Pancreas (tissue), 10 donors: ENCODE results near the gene POLR3B. TPM values are rescaled to one million over a fixed set of nuclear protein-coding genes. Genes with fewer than 3 reads are reported as not detected.

ENCODE experiments used
- ATAC-seq, 4 donors: fragments of 200-7000 bp; cut with Tn5 transposase; one replicate each; pipeline versions ENCODE4 v1.8.0 to v1.9.1; 2020; ENCODE audit warnings: mild to moderate bottlenecking in 4 of 4, moderate library complexity in 4 of 4
- DNase-seq, 6 donors: peaks; one replicate each; pipeline ENCODE4 v3.0.0-alpha.2; 2020
- FAIRE-seq: peaks from 2 replicates; lab custom pipeline; 2012; peaks lifted over from hg19 to GRCh38; lab: Jason Lieb, UNC
- H3K27ac ChIP-seq, 4 donors: fragments of 200-600 bp; sonication (generic); 1 replicate in 3 of 4; 2 replicates in 1 of 4; pipeline versions ENCODE4 v1.5.0 to v1.8.0; 2020
- H3K27me3 ChIP-seq, 4 donors: fragments of 200-600 bp; one replicate each; pipeline ENCODE4 v1.8.0; 2021
- H3K36me3 ChIP-seq, 3 donors: fragments of 200-600 bp; sonication (generic) in 1 of 3; one replicate each; pipeline versions ENCODE4 v1.5.0 to v1.8.0; 2020 to 2021
- H3K4me1 ChIP-seq, 3 donors: fragments of 200-600 bp; one replicate each; pipeline ENCODE4 v1.8.0; 2021
- H3K4me3 ChIP-seq, 4 donors: fragments of 200-600 bp; sonication (generic) in 2 of 4; one replicate each; pipeline versions ENCODE4 v1.5.0 to v1.8.0; 2020 to 2021
- H3K9me3 ChIP-seq, 4 donors: fragments of 200-600 bp; one replicate each; pipeline ENCODE4 v1.8.0; 2021
- WGBS, 2 donors: extraction: QIAGEN DNeasy Blood & Tissue Kit; methylation state at CpG; one replicate each; pipeline ENCODE4 v1.1.7; 2013; 5-methylcytosine and 5-hydroxymethylcytosine counted together
- intact Hi-C, 3 donors: fragments of 100-400 bp; cut with DNase I; formaldehyde crosslinking; loops; one replicate each; pipeline versions ENCODE4 v1.11.1 to v1.14.2; 2022
- polyA plus RNA-seq, 2 donors: library from polyadenylated mRNA; stranded (reverse); fragments of 200-250 nt; gene quantifications; one replicate each; pipeline ENCODE4 v1.2.3, GENCODE V29; 2013
- total RNA-seq, 6 donors: library from RNA; stranded (reverse); fragmentation: NEBNext Ultra II Directional in 4 of 6; extraction: Animal tissue kit (Norgen Biotek cat#: 25700) in 4 of 6; gene quantifications; one replicate each; pipeline versions ENCODE4 v1.2.1 to v1.2.4, GENCODE V29; 2021 to 2023
- TF ChIP-seq, protein P1 (sequence below), 4 donors: fragments of 200-600 bp; sonication (generic) in 3 of 4; IDR thresholded peaks; one replicate each; pipeline versions ENCODE4 v1.5.0 to v1.8.0; 2021; ENCODE audit warnings: antibody characterized with exemption in 4 of 4
- donor health status: healthy with polysubstance abuse.
- donor health status: DM: no; HTN: no; CAD: no; lungs with moderate emphysema.
- donor health status: DM: no; HTN: no; CAD: no.
- donor health status: control.
- donor health status: control.
- donor health status: Bipolar disorder and iron deficiency.
- donor health status: DM: yes; HTN: yes; CAD: no.
- donor health status: DM: no; HTN: no; CAD: no.
- donor health status: DM: no; HTN: no; CAD: no.
- donor health status: DM: yes; HTN: yes; CAD: no.

POLR3B gene
- total RNA-seq (1 to 10 TPM; 4.0 to 7.9 (median 5.9) TPM), polyA plus RNA-seq (1 to 10 TPM; 1.9 to 3.1 TPM)

DNA sequence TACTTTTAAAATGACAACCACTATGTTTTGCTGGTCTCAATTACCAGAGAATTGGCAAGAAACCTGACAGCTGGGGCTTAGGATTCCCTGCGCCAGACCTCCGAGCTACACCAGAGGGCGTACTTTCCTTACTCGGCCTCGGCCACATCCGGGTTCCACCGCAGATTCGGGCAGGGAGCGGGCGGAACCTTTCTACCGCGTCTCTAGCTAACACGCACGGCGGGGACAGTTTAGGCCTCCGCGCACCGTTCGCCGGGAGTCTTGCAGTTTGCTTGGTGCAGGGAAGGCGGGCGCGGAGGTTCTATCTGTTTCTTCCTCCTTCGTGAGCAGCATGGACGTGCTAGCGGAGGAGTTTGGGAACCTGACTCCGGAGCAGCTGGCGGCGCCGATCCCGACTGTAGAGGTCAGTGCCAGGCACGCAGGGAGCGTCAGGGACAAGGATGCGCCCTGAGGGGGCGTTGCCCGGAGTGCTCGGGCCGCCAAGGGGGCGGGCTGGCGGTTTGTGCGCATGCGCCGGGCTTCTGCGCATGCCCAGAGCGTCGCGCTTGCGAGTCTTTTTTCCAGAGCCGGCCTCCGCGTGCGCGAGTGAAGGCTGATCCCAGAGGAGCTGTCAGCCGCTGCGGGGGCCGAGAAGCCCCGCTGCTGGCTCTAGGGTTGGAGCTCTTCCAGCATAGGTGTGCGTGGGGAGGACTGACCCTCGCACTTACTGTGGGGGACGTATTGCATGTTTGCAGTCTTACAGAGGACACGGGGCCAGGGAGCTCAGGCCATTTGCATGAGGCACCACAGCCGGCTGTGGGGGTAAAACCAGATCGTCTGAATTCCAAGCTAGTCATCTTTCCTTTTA is at the start of gene POLR3B:
POLR3B (plus strand) TSS at position 200 of the 847 bp plus-strand sequence; CDS start at position 332, 132 bp downstream.
- TF ChIP-seq, protein P1, sequence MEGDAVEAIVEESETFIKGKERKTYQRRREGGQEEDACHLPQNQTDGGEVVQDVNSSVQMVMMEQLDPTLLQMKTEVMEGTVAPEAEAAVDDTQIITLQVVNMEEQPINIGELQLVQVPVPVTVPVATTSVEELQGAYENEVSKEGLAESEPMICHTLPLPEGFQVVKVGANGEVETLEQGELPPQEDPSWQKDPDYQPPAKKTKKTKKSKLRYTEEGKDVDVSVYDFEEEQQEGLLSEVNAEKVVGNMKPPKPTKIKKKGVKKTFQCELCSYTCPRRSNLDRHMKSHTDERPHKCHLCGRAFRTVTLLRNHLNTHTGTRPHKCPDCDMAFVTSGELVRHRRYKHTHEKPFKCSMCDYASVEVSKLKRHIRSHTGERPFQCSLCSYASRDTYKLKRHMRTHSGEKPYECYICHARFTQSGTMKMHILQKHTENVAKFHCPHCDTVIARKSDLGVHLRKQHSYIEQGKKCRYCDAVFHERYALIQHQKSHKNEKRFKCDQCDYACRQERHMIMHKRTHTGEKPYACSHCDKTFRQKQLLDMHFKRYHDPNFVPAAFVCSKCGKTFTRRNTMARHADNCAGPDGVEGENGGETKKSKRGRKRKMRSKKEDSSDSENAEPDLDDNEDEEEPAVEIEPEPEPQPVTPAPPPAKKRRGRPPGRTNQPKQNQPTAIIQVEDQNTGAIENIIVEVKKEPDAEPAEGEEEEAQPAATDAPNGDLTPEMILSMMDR (IDR thresholded peaks at IDR 0.05), result peak; percentile 82 to 90 (median 84)
- Histone ChIP-seq H3K9me3 (no peaks in the 10 kb centered on the region), H3K27ac (peak within 1 kb of the TSS; percentile 86 to 92 (median 91)), H3K4me3 (peak within 1 kb of the TSS; percentile 35 to 85 (median 69)), H3K36me3 (no peaks in the 10 kb centered on the region), H3K4me1 (peaks cover 18 to 31% (median 23%) of the 10 kb centered on the region in 3 donors), H3K27me3 (no peaks in the 10 kb centered on the region)
- DNase-seq (peak; percentile 93 to 98 (median 96)), FAIRE-seq (no peak), ATAC-seq (peak; percentile 92 to 96 (median 93))
- 0 to 1% methylated on average over 59 to 63 of the region's 63 CpGs for WGBS, 2 donors
- intact Hi-C loops, result no loop called here

- H3K4me3 ChIP-seq, result no peak overlapping the region
- TF ChIP-seq, protein P1 (IDR thresholded peaks at IDR 0.05), result no peak
- H3K36me3 ChIP-seq, result peaks cover 0 to 5% (median 0%) of the 10 kb centered on the region in 3 donors
- WGBS, 2 donors, result 89 to 91% methylated on average over 1 of the region's 1 CpG
- peaks cover 0 to 13% (median 12%) of the 10 kb centered on the region in 3 donors for H3K4me1 ChIP-seq
- no peak overlapping the region for H3K27ac ChIP-seq
- ATAC-seq (no peak), FAIRE-seq (no peak), DNase-seq (no peak)
- no peaks in the 10 kb centered on the region for H3K27me3 ChIP-seq
- intact Hi-C loops, result no loop called here
- no peaks in the 10 kb centered on the region for H3K9me3 ChIP-seq
Observed at GRCh38 chr12:106308121-106308520, 49.4 kb upstream of the POLR3B start.

GRCh38 chr12:106308611-106309010 is 48.9 kb upstream of the POLR3B start:
- H3K4me3 ChIP-seq, result no peak overlapping the region
- H3K27ac ChIP-seq, result no peak overlapping the region
- H3K9me3 ChIP-seq, result no peaks in the 10 kb centered on the region
- H3K27me3 ChIP-seq, result no peaks in the 10 kb centered on the region
- no peak for FAIRE-seq
- ATAC-seq, result no peak
- 90 to 93% methylated on average over 3 of the region's 3 CpGs for WGBS, 2 donors
- intact Hi-C loops, result no loop called here
- DNase-seq, result no peak
- peaks cover 0 to 13% (median 12%) of the 10 kb centered on the region in 3 donors for H3K4me1 ChIP-seq
- TF ChIP-seq, protein P1 (IDR thresholded peaks at IDR 0.05), result no peak
- H3K36me3 ChIP-seq, result peaks cover 0 to 5% (median 0%) of the 10 kb centered on the region in 3 donors

DNA sequence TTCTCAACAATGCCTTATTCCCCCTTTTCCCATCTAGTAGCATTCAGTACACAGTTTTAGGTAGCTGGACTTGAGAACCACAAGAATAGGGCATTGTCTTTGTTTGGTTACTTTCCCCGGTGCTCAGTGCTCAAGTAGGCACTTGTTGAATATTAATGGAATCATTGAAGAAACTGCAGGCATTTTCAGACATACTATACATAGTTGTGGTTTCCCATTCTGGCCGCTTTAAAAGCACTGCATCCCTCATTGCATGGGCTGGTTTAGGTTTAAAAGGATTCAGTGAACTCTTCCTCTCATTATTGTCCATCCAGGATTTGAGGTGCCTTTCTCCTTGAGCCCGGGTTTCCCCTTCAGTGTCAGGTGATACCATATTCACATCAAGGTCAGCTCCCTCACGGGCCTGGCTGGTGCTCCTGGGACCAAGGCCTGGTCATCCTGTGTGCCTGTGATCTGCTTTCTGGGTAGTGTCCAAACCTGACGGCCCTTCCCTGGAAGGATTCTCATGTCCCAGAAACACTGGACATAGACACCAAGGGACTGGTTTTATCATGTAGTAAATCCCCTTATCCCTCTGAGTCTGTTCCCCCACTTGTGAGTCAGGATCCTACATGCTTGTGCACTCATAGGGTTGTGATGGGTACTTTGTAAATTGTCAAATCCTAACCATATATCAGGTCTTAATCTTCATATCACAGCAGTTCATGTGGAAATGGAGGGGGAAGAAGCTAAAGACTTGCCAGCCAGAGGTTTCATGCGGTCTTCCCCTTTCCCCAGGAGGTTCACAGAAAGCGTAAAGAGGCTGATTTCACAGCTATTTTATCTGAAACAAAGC is 47.7 kb upstream of the POLR3B start:
- Histone ChIP-seq H3K27me3 (no peaks in the 10 kb centered on the region), H3K9me3 (no peaks in the 10 kb centered on the region), H3K27ac (peak overlapping the region in 1 of 4 donors; percentile 13), H3K4me1 (peaks cover 0 to 7% (median 5%) of the 10 kb centered on the region in 3 donors), H3K4me3 (no peak overlapping the region), H3K36me3 (peaks cover 0 to 5% (median under 1%) of the 10 kb centered on the region in 3 donors)
- 55 to 63% methylated on average over 7 of the region's 7 CpGs for WGBS, 2 donors
- DNase-seq (no peak), FAIRE-seq (no peak), ATAC-seq (peak in 2 of 4 donors; percentile 46 to 61)
- TF ChIP-seq, protein P1 (IDR thresholded peaks at IDR 0.05), result no peak
- intact Hi-C loops, result no loop called here
